Omental fat pad (tissue), 4 donors: ENCODE data around the gene SYCE3. TPM values are rescaled to one million over a fixed set of nuclear protein-coding genes. Genes with fewer than 3 reads are reported as not detected.
"Not testable (repeated sequence)": the region's sequence is repeated elsewhere in the genome, so short reads cannot be mapped to it uniquely, and the experiment has no call there.

Source experiments
- ATAC-seq: fragments of 150-250 bp; one replicate; pipeline ENCODE4 v1.9.1; 2016; ENCODE audit warnings: mild to moderate bottlenecking, moderate library complexity; ENCODE audit not compliant: low FRiP score
- DNase-seq: peaks from one replicate; pipeline ENCODE4 v3.0.0-alpha.2; 2019; ENCODE audit warnings: low spot score
- total RNA-seq, 4 donors: library from RNA; depleted of rRNA; stranded (reverse); fragments of >200 nt; gene quantifications; one replicate each; pipeline ENCODE4 v1.1.0, GENCODE V29; 2016
- TF ChIP-seq, protein P1 (sequence below), 3 donors: fragments of 450-650 bp; IDR thresholded peaks; one replicate each; pipeline ENCODE4 v1.5.1; 2016 to 2017; ENCODE audit warnings: antibody characterized with exemption in 3 of 3, mild to moderate bottlenecking in 3 of 3, moderate library complexity in 2 of 3

The SYCE3 gene
- total RNA-seq, 4 donors from 2014 or later = not detected

DNA sequence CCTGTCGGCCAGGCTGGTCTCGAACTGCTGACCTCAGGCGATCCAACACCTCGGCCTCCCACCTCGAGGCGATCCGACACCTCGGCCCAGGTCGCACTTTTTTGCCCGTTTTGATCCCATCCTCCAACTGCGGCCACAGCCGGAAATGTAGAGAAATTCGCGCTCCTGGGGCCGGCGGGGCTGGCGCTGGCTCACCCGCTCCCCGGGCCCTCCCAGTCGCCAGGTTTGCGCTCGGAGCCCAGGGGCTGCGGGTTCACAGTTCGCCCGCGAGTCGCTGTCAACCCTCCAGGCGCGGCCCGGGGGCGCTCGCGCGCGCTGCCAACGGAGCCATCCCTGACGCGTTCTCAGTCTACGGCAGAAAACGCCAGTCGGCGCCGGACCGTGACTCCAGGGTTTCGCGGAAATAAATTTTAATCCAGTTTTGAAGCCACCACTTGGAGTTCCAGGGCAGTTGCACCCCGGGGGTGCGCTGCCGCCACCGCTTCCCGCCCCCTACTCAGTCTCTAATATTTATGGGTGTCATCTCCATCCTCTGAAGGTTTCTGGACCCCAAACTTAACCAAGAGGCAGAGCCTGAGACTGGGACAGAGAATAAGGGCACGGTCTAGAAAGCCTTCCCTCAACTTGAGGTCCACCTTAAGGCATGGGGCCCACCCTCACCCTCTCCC lies 18.5 kb downstream of the SYCE3 start:
- ATAC-seq (peak; percentile 40), DNase-seq (no peak)
- TF ChIP-seq, protein P1, sequence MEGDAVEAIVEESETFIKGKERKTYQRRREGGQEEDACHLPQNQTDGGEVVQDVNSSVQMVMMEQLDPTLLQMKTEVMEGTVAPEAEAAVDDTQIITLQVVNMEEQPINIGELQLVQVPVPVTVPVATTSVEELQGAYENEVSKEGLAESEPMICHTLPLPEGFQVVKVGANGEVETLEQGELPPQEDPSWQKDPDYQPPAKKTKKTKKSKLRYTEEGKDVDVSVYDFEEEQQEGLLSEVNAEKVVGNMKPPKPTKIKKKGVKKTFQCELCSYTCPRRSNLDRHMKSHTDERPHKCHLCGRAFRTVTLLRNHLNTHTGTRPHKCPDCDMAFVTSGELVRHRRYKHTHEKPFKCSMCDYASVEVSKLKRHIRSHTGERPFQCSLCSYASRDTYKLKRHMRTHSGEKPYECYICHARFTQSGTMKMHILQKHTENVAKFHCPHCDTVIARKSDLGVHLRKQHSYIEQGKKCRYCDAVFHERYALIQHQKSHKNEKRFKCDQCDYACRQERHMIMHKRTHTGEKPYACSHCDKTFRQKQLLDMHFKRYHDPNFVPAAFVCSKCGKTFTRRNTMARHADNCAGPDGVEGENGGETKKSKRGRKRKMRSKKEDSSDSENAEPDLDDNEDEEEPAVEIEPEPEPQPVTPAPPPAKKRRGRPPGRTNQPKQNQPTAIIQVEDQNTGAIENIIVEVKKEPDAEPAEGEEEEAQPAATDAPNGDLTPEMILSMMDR (IDR thresholded peaks at IDR 0.05) = peak in 1 of 3 donors; percentile 7

DNA sequence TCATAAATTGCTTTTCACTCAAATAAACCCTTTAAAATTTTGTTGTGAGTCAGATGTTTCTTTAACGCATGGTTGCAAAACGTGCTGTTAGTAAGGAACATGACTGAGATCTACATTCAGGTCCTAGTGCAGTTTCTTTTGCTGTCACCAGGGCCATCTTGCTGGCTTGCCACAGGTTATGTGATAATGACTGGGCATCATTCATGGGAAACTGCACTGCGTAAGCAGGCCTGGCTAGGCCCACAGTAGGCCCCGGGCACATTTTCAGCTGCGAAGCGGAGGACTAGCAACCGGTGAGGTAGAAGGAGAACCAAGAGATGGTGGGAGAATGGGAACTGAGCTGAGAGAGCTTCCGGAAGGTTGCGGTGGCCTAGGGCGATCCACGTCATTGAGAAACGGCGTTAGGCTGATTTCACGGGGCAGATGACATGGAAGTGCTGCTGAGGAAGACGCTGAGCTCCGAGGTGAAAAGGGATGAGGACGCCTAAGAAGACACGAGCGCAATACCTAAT lies 20.2 kb downstream of the SYCE3 start:
- DNase-seq = no peak
- no peak for ATAC-seq
- TF ChIP-seq, protein P1 (IDR thresholded peaks at IDR 0.05) = no peak

DNA sequence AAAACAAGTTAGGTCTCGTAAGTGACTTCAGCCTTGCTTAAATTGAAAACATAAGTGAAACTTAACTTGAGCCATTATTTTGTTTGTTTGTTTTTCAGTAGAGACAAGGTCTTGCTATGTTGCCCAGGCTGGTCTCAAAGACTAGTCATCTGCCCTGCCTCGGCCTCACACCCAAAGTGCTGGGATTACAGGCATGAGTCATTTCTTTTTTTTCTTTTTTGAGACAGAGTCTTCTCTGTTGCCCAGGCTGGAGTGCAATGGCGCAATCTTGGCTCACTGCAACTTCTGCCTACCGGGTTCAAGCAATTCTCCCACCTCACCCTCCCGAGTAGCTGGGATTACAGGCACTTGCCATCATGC lies 21.1 kb downstream of the SYCE3 start:
- not testable (repeated sequence) for DNase-seq
- peak; percentile 48 for ATAC-seq

DNA sequence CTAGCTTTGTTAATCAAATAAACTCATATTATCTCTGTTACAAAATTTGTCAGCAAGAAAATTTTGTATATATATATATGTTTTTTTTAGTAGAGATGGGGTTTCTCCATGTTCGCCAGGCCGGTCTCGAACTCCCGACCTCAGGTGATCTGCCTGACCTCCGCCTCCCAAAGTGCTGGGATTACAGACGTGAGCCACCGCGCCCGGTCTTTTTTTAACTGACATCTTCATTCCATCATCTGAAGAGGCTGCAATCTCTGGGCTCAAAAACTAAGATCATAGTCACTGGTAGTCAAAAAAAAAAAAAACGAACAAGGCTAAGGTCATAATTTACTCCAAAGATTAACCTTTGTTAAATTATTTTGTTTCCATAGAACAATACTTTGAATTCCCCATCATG lies 22.3 kb downstream of the SYCE3 start:
- DNase-seq = no peak
- no peak for ATAC-seq
- TF ChIP-seq, protein P1 (IDR thresholded peaks at IDR 0.05) = no peak

DNA sequence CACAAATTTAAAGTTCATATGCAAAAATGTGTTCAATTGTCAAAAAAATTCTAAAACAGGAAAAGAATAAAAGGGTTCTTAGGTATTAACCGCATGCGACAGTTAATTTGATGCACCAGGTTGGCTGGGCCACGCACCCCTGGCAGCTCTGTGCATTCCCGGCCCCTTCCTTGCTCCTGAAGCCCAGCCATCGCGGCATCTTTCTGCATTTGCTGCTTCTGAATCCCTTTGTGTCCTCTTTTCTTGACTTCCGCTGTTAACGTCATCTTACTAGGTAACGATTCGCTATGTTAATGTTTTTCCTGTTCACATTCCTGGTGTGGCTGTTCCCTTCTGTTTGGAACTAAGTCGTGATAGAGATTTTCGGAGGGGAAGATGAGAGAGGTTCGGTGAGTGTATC lies 25.0 kb downstream of the SYCE3 start:
- ATAC-seq (no peak), DNase-seq (no peak)
- TF ChIP-seq, protein P1 (IDR thresholded peaks at IDR 0.05) = no peak

DNA sequence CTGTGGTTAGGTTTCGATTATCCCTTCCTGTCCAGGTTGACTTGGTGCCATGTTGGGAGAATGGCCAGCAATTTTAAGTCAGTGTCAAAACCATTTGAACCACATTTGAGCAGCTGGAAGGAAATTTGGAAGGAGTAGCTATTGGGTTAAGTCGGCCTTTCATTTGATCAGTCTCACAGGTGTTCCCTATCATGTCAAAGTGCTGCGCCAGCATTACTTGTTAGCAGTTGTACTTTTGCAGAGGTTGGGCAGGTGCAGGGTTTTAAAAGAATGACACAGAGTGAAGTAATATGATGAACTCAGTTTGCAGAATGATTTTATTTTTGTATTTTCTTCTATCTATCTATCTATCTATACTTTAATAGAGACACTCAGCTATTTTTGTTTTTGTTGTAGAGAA lies 26.5 kb downstream of the SYCE3 start:
- ATAC-seq (no peak), DNase-seq (no peak)
- TF ChIP-seq, protein P1 (IDR thresholded peaks at IDR 0.05) = no peak

DNA sequence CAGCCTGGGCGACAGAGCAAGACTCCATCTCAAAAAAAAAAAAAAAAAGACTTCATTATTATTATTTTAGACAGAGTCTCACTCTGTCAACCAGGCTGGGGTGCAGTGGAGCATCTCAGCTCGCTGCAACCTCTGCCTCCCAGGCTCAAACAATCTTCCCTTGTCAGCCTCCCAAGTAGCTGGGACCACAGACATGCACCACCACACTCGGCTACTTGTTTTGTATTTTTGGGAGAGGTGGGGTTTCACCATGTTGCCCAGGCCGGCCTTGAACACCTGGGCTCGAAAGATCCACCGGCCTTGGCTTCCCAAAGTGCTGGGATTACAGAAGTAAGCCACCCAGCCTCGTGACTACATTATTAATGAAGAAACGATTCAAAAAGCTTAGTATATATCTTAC lies 27.6 kb downstream of the SYCE3 start:
- ATAC-seq (no peak), DNase-seq (no peak)
- TF ChIP-seq, protein P1 (IDR thresholded peaks at IDR 0.05) = no peak

DNA sequence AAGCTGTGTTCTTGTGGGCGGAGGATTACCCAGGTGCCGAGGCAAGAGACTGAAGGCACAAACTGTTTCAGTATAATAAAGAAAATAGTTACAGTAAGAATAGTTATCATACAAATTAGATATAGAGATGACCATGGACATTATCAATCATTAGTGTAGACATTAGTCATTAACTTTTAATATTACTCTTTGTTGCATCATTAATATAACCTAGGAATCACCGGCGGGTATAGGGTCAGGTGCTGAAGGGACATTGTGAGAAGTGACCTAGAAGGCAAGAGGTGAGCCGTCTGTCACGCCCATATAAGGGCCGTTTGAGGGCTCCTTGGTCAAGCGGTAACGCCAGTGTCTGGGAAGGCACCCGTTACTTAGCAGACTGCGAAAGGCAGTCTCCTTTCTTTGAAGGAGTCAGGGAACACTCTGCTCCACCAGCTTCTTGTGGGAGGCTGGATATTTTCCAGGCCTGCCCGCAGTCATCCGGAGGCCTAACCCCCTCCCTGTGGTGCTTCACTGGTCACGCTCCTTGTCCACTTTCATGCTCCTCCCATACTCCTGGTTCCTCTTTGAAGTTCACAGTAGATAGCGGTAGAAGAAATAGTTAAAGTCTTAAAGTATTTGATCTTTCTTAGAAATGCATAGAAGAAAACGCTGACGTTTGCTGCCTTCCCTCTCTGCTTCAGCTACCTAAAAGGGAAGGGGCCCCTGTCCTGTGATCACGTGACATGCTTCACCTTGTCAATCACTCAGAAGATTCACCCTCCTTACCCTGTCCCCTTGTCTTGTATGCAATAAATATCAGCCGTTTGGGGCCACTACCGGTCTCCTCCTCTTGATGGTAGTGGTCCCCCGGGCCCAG lies 28.6 kb downstream of the SYCE3 start:
- not testable (repeated sequence) for ATAC-seq, DNase-seq
